Central memory CD4-positive, alpha-beta T cell (primary cell): ENCODE data around the gene ZDHHC7.

Experiments used
- DNase-seq: peaks from one replicate; pipeline ENCODE4 v3.0.0; 2022

ZDHHC7 gene

DNA sequence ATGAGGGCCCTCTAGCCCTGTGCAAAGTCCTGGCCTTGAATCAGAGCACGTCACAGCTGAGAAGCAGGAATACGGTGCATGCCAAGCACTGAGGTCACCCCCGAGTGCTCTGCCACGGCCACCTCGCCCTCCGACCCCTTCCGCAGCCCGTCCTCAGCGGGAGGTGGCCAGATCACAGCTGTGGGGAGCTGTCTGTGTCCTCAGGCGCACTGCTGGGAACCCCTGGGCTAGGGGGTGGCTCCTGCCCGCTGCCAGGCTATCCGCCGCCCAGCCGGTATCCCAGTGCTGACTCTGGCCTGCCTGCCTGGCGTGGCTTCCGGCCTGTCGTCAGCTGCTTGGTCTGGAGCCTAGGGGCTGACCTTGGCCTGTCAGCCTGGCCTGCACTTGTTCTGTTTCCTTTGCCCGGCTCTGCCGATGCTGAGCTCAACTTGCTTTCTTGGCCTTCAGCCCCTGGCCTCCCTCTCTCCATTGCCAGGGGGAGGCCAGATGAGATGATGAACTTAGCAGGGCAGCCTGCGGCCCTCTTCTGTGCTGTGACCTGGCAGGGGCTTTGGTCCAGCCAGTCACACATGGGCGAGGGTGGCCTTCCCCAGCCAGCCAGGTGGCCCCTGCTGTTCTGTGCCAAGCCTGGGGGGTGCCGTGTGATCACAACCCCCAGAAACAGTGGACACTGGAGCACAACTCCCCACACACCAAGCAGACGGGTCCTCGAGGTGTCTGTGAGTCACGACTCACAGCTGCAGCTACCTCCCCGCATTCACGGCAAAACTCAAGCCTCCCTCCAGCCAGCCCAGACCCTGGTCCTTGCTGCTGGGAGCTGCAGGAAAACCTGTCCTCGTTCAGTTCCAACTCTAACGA lies 77.3 kb downstream of the ZDHHC7 start:
- no peak for DNase-seq

DNA sequence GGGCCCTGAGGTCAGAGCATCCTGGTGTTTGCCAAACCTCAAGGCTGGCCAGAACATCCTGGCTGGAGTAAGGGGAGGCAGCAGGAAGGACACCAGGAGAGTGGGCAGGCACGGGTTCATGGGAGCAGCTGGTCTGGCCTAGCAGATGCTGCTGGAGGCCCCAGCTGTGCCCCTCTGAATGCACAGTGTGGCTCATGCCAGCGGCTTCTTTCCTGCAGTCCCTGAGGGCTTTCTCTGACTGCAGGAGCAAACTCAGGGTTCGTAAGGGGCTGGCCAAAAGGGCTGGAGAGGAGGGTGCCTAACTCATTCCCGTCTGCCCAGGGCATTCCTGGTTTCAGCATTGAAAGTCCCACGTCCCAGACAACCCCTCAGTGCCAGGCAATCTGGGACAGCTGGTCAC lies 78.7 kb downstream of the ZDHHC7 start:
- DNase-seq, result no peak

DNA sequence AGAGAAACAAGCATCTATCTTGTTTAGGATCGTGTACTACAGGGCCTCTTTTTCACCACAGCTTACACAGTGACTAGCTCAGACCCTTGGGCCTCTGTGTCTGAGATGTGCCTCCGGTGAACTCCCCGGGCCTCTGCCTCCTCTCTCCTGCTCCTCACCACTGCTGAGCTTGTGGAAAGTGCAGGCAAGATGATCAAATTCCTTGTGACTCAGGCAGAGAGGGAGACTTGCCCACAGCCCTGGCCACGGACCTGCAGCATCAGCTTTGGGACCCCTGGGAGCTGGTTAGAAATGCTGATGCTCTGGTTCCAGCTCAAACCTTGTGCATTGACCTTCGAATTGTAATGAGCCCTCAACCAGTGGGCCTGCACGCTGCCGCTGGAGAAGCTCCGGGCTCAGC lies 79.8 kb downstream of the ZDHHC7 start:
- no peak for DNase-seq

DNA sequence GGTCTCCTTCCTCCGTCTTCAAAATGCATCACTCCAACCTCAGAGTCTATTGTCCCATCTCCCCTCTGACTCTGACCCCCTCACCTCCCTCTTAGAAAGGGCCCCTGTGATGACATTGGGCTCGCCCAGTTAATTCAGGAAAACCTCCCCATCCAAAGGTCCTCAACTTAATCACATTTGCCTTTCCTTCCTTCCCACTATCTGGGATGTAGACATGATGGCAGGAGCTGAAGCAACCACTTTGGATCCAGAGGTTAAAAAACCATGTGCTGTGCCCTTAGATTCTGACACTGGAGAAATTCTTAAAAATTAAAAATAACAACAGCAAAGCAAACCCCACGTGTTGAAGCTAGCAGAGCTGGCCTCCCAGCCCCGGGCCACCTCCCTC lies 80.2 kb downstream of the ZDHHC7 start:
- DNase-seq, result no peak

DNA sequence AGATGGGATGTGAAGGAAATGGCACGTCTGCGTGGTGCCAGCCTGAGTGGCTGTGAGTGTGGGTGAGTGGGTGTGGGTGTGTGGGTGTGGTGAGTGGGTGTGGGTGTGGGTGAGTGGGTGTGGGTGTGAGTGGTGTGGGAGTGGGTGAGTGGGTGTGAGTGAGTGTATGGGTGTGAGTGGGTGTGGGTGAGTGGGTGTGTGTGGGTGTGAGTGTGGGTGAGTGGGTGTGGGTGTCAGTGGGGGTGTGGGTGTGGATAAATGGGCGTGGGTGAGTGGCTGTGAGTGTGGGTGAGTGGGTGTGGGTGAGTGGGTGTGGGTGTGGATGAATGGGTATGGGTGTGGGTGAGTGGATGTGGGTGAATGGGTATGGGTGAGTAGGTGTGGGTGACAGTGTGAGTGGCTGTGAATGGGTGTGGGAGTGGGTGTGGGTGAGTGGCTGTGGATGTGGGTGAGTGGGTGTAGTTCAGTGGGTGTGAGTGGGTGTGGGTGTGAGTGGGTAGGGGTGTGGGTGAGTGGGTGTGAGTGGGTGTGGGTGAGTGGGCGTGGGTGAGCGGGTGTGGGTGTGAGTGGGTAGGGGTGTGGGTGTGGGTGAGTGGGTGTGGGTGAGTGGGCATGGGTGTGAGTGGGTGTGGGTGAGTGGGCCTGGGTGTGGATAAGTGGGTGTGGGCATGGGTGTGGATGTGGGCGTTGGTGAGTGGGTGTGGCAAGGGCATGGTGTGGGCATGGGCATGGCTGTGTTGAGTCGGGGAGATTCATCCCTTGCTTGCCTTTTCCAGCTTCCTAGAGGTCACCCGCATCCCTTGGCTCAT lies 80.8 kb downstream of the ZDHHC7 start:
- no peak for DNase-seq

DNA sequence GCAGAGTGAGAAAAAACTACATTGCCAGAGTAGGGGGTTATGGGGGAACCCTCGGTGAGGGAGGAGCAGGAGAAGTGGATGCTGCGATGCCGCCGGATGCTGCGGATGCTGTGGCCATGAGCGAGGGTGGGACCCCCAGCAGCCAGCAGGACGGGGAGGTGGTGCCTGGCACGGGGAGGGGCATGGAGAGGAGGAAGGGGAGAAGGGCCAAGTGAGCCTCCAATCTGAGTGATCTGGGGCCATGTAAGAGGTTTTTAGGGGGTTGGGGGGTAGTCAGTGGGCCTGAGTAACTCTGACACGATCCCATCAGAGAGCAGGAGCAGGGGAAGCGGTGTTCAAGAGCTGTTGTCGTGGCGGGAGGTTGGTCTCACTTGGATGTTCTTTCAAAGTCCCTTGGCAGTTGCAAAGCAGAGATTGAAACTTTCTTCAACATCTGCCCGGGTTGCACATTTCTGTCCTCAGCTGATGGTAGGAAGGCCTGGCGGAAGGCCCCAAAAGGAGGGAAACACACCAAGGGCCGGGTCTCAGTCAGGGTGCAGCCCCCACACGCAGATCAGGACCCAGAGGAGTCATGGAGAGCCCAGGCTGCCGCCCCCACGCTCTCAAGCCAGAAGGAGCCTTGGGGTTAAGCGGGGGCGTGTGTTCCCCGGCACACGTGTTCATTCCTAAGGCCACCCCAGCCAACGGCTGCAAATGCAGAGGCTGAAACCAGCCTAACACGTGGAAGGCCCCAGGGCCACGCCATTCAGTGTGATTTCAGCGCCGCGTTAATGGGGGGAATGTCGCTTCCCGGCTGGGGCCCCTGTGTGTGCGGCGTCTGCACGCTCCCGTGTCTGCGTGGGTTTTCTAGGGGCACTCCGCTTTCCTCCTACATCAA lies 81.7 kb downstream of the ZDHHC7 start:
- no peak for DNase-seq

DNA sequence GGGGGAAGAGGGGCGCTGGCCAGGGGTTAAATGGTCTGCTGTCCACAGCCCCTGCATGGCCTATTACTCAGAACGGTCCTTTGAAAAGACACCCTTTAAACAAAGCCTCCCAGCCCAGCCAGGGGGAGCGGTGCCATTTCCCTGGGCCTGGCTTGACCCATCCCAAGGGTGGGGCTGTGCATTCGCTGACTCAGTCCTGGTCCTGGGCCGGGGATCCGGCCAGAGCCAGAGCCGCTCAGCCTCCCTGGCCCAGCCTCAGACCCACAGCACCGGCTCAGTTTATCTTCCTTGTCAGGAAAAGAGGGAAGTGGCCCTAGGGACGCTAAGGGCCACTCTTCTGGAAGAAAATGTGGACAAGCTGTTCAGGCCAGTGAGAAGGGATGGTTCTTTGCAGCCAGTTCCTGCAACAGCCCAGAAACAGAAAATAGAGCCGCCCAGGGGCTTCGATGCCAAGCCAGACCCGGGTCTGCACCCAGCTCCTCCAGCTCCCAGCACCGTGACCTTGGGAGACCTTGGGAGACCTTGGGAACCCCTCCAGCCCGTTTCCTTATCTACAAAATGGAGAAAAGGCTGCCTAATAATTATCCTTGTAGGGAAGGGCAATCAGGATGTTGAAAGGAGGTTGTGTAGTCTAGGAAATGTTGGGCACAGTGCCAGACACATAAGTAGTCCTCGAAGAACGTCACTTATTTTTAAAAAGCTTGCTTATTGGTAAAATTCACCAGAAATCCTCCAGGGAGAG lies 82.5 kb downstream of the ZDHHC7 start:
- no peak for DNase-seq

DNA sequence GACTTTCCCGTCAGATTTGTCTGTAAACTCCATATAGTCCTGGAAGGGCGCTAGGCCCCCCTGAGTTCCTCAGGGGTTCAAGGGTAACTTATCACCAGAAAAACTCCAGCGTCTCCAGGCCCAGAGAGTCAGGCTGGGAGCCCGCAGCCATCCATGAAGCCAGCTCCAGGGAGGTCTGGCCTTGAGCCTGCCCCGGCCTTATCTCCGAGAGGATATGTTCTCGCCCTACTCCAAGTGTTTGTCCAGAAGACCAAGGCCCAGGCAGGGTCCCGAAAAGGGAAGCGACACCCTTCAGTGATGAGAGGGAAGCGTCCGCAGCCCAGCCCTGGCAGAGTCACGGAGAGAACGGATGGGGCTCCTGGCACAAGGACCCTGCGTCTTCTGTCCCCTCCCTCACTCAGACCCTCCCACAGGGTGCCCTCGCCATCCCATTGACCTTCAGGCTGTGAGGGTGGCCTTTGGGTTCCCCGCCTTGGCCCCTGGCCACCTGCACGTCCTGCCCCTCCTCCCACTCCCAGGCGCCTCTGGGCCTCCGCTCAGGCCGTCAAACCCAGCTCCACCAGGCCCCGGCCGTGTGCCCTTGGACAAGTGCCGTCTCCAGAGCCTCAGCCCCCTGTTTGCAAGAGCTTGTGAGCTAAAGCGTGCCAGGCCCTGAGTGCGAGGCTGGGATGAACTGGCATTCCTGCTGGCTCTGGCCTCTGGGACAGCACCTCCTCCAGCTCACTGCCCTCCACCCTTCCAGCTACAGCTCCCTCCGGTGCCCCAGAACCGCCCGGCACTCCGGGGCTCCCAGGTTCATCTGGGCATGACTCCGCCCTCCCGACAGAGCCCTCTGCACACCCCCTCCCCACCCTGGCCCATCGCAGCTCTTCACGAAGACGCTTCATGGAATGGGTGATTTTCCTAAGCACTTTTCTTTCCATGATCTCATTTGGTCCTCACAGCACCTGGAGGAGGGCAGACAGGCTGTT lies 83.4 kb downstream of the ZDHHC7 start:
- DNase-seq, result no peak

DNA sequence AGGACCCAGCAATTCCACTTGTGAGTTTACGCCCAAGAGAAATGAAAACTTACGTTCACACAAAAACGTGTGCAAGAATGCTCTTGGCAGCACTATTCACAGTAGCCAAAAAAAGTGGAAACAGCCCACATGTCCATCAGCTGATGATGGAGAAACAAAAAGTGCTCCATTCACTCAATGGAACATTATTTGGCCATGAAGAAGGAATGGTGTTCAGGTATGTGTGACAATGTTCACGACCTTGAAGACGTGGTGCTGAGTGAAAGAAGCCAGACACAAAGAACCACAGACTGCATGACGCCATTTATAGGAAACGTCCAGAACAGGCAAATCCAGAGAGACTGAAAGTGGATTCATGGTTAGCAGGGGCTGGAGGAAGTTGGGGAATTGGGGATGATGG lies 84.9 kb downstream of the ZDHHC7 start:
- DNase-seq, result no peak

DNA sequence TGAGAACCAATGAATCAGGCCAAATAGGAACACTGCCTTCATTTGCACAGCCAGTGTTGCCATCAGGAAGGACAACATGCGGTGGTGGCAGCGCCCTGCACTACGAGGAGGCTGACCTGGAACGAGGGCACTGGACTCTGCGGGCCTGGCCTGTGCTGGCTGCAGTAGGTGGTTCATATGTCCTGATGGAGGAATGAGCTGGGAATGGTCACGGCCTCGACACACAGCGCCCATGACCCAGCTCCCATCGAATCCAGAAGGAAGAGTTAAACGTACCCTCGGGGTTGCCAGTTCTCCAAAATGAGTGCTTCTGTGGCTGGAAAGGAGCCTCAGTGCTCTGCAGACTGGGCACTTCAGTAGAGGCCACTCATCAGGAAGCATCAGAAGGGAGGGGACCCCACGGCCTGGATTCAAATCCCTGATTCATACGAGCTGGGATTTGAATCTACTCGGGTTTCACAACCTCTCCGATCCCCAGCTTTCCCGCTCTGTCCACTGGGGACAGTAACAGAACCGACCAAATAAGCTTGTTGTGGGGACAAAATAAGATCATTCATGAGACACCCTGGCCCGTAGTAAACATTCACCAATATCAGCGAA lies 85.5 kb downstream of the ZDHHC7 start:
- no peak for DNase-seq

DNA sequence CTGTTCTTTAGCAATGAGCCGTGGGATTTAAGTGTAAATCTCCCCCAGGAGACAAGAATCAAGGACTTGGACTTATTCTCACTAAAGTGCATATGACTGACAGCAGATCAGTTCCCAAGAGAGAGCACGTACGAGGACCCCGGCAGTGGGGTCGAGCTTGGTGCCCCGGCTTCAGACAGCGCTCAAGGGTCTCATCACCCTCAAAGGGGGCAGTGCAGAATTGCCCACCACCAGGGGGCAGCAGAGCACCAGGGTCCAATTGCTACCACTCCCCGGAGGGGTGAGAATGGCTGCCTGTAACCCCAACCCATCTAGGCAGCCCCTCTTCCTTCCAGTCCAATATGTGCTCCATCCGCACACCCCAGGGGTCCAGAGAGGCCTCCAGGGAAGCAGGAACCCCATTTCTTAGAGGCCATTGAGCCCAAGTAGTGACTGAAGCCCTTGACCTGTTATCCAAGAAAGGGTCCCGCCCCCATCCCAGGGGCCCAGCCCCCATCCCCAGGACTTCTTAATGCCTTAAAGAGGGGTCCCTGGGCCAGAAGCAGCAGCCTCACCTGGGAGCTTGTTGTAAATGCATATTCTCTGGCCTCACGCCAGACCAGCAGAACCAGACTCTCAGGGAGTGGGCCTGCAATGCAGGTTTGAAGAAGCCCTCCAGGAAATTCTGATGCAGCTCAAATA lies 86.1 kb downstream of the ZDHHC7 start:
- DNase-seq, result peak; percentile 45

DNA sequence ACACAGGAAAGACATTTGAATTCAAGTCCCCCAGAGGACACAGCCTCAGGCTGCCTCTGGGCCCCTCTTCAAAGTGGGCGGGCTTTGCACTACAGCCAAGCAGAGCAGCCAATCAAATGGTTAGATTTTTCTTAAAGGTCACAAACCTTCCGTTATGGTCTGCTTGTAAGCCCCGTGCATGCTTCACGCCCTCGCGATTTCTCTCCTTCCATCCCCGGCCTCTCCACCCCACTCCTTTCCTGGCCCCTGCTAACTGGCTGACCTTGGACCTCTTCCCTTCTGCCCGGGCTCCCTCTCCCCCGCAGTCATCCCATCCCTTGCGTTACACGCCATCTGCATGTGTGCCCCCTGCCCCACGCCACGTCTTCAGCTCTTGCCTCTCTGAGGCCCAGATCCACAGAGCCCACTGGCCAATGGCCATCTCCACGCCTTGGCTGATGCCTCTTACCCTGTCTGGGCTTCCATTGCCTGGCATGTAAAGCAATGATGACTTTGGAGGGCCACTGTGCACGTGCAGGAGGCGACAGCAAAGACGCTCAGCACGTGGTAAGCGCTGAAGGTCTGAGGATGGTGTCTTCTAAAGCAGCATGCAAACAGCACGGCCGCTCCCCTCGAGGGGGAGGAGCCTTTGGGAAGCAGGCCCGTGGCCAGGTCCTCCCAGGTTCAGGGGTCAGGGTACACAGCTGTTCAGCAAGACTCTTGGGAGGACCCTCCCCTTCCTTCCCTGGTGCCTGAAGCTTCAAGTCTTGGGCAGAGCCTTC lies 86.8 kb downstream of the ZDHHC7 start:
- DNase-seq, result no peak
